GM21529 (cell line): ENCODE results near the gene SCIN.

Experiments used
- ATAC-seq: cut with Tn5 transposase; IDR thresholded peaks from one replicate; pipeline ENCODE4 v1.9.1; 2021; ENCODE audit not compliant: unreplicated experiment

SCIN gene

DNA sequence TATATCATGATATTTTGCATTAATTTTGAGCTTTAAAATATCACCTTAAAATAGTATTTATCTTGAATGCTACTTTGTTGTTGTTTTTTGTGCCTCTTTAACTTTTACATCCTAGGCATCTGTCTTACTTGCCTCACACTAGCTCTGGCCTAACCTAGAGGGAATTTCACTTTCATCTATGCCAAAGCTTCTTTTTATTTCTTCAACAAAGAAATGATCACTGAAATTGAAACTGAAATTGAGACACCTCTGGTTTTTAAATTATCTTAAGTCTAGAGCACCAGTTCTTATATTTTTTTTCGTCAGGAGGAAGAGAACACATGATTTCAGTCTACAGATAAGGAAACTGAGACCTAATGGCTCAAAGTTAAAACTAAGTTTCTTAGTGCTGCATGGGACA, 3.5 kb upstream of the SCIN start:
- ATAC-seq = peak; percentile 94

GRCh38 chr7:12569673-12570072, 847 bp upstream of the SCIN start:
- ATAC-seq = peak; percentile 46

- no peak for ATAC-seq
These were observed 369 bp upstream of the SCIN start for GRCh38 chr7:12570168-12570533.

DNA sequence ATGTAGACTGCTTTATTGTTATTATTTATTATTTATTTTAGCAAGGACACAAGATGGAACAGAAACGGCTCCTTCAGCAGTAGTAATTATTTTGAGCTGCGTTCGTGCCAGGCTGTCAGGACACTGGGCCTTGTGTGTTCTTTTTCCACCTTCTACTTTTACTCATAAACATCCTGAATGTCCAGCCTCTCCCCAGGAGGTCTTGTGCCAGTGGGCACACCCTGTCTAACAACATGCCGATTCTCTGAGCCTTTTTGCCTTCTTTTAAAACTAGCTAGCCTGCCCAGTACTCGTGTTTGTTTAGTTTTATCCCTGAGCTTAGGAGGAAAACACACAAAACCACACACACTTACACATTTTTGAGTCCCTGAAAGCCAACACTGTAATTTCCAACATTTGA, 1.2 kb downstream of the SCIN start:
- no peak for ATAC-seq

GRCh38 chr7:12572941-12573575, 2.5 kb downstream of the SCIN start:
- ATAC-seq = no peak

DNA sequence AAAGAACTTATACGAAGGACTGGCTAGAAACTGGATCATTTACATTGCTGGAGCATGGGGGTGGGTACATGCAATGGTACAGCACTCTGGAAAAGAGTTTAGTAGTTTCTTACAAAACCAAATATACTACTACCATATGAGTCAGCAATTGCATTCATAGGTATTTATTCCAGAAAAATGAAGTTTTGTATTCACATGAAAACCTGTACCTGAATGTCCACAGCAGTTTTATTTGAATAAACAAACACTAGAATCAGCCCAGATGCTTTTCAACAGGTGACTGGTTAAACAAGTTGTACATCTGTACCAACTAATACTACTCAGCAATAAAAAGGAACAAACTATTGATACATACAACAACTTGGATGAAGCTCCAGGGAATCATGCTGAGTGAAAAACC, 3.4 kb downstream of the SCIN start:
- no peak for ATAC-seq

DNA sequence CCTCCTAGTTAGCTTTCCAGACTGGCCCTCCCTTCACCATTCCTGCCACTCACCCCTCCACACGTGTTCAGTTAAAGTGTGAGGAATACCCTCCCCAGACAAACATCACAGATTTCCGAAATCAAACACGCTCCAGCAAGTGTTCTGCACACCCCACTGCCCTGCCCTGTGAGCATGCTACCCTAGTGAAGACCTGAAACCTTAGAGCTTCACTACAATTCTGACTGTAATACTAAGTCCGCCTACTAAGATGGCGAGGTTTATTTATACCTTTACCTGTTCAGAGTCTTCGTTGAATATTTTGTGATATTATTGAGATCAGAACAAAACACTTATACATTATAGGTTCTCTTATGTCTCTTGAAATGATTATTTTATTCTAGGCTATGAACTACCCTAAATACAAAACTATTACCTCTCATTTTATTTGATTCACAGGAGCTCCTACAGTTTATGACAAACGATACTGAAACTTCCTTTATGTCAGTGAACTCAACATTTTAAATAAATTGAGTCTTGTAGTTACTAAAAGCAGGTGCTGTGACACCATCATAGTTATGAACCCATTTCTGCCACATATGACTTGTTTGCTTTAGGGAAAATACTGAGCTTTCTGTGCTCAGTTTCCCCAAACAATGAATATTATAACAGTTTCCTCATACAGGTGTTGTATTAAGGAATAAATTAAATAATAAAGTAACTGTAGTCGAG, 8.6 kb downstream of the SCIN start:
- peak; percentile 87 for ATAC-seq

DNA sequence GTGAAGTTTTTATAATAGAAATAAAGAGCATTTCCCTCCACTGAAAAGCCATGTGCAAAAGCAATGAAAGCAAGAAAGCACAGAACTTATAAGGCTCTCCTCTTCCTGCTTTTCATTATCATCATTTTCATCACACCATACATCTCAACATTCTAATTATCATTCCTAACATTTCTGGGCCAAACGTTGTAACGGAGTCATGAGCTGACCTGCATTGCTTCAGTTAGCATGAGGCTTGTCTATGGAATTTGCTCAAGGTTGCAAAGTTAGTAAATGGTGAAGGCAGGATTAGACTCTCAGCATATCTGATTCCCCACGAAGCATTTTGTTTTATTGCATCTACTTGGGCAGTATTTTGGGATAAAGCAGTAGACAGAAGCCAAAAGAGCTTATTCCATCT, 11.4 kb downstream of the SCIN start:
- no peak for ATAC-seq

GRCh38 chr7:12582362-12582761, 11.8 kb downstream of the SCIN start:
- no peak for ATAC-seq

- no peak for ATAC-seq
These were observed 12.7 kb downstream of the SCIN start for GRCh38 chr7:12583176-12583575.

DNA sequence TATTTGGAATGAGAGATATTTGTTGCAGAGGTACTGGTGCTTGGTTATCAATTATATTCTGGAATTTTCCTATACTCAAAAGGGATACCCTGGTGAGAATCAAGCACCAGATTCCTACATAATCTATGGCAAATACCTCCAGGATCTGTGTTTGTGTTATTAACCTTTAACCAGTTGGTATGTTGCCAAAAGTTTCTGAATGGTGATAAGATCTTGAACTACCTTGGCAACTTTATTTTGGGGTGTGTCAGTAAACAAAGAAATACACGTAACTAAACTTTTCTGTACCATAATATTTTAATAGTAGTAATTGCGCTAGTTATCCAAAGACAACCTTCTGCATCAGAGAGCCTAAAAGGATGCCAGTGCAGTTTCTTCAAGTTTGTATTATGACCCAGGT, 13.4 kb downstream of the SCIN start:
- ATAC-seq = no peak

DNA sequence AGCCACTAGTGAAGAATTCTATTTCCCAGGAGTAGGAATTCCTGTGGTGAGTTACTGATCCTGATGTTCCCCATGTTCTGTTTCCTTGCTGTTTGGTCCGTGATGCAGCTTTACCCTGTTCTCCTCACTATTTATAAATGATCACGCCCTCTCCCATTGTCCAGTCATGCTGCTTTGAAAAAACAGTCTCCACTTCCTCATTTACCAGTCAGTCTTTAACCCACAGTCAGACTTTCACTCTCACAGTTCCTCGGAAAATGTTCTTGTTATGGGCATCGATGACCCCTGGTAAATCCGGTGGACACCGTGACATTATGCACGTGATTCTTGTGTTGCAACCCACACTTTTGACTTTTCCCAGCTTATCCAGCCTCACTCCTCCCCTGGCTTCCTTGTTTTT, 14.4 kb downstream of the SCIN start:
- ATAC-seq = peak; percentile 99

DNA sequence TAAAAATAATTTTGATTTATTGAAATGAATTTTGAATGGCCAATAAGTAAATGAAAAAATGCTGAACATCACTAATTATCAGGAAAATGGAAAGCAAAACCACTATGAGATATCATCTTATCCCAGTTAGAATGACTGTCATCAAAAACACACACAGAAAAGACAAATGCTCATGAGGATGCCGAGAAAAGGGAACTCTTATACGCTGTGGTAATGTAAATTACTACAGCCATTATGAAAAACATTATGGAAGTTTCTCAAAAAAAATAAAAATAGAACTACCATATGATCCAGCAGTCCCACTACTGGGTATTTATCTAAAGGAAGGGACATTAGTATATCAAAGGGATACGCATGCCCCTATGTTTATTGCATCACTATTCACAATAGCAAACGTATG, 15.8 kb downstream of the SCIN start:
- ATAC-seq = no peak

GRCh38 chr7:12588259-12588904, 17.9 kb downstream of the SCIN start:
- no peak for ATAC-seq

DNA sequence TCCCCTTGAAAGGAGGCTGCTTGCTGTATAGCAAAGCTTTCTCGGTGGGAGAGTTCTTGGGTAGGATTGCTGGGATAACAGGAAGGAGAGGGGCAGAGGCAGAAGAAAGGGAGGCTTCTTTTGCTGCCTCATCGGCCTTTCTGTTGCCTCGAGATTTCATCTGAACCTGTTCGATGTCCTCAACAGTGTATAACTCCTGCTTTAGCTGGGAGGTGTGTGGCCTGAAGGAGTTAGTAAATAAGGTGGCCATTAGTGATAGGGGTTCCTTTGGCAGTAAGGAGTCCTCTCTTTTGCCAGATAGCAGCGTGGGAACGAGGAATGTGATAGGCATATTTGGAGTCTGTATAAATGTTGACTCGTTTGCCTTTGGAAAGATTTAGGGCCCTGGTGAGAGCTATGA, 20.0 kb downstream of the SCIN start:
- no peak for ATAC-seq

DNA sequence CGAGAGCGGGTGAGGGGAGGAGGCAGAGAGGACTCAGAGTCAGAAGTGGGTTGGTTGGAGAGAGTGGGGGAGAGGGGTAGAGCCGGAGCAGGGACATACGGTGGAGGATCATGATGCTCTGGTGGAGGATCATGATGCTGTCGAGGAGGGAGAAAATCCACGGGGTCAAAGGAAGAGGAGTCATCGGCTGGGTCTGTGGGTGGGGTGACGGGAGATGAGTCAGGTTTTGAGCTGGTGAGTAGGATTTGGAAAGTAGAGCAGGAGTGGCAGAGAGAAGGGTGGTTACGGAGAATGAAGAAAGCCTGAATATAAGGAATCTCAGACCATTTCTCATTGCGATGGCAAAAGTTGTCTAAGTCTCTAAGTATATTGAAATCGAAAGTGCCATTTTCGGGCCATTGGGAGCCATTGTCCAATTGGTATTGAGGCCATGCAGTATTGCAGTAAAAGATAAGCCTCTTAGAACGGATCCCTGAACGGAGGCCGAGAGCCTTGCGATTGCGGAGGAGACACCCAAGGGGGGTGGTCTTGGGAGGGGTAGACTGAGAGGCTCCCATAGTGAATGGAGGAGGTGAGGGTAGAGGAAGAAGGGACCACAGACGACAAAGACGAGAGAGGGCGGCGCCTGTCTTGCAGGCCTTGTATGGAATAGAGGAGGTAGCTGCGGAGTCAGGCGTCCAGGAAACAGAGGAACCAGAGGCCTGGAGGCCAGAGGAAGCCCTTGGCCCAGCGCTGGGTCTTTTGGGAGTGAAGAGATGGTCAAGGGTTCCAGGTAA, 23.8 kb downstream of the SCIN start:
- no peak for ATAC-seq

GRCh38 chr7:12595148-12595547, 24.6 kb downstream of the SCIN start:
- no peak for ATAC-seq

GRCh38 chr7:12596225-12596790, 25.8 kb downstream of the SCIN start:
- no peak for ATAC-seq

DNA sequence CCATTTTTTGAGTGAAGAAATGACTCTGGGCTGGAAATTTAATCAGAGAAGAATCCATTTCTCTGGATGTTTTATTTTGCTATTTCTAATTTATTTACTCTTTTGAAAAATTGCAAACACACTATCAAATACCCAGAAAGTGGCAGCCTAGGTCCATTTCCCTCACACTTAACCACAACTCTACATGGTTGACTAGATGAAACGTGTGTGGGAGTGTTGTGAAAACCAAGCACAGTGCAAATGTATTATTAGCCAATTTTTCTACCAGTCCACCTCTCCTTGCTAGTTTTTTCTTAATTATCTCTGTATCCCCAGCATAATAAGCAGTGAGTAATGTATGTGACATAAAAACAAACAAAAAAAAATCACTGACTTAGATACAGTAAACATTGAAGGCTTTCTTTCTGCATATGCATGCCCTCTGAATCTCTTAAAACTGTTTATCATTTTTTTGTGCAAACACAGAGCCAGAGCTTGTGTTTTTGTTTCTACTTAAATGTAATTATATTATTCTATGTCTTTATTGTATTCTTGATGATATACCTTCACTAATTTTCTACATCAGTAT, 30.9 kb downstream of the SCIN start:
- ATAC-seq = peak; percentile 98

GRCh38 chr7:12607134-12607533, 36.6 kb downstream of the SCIN start:
- ATAC-seq = no peak

- ATAC-seq = no peak
These were observed 39.0 kb downstream of the SCIN start for GRCh38 chr7:12609561-12609960.
